HG03469 (cell line): ENCODE results near the gene BMP8A.
"Not testable (repeated sequence)": the region's sequence is repeated elsewhere in the genome, so short reads cannot be mapped to it uniquely, and the experiment has no call there.

Experiments used
- ATAC-seq: cut with Tn5 transposase; IDR thresholded peaks from one replicate; pipeline ENCODE4 v1.9.1; 2021; ENCODE audit warnings: mild to moderate bottlenecking, moderate library complexity, moderate number of reproducible peaks; ENCODE audit not compliant: unreplicated experiment

The BMP8A gene

GRCh38 chr1:39491146-39491921 lies at the start of gene BMP8A:
BMP8A (plus strand) TSS chr1:39491636; CDS start chr1:39491992, 356 bp downstream.
- no peak for ATAC-seq

GRCh38 chr1:39441797-39442196 lies 49.6 kb upstream of the BMP8A start:
- ATAC-seq, result no peak

- ATAC-seq, result no peak
Observed at GRCh38 chr1:39445573-39445972, 45.9 kb upstream of the BMP8A start.

- ATAC-seq, result no peak
Observed at GRCh38 chr1:39446986-39447567, 44.4 kb upstream of the BMP8A start.

GRCh38 chr1:39450041-39450440 lies 41.4 kb upstream of the BMP8A start:
- not testable (repeated sequence) for ATAC-seq

GRCh38 chr1:39450956-39451606 lies 40.4 kb upstream of the BMP8A start:
- no peak for ATAC-seq

- no peak for ATAC-seq
Observed at GRCh38 chr1:39452081-39452480, 39.4 kb upstream of the BMP8A start.

GRCh38 chr1:39452540-39452939 lies 38.9 kb upstream of the BMP8A start:
- ATAC-seq, result no peak

GRCh38 chr1:39453603-39454002 lies 37.8 kb upstream of the BMP8A start:
- ATAC-seq, result no peak

- ATAC-seq, result no peak
Observed at GRCh38 chr1:39458991-39459390, 32.4 kb upstream of the BMP8A start.

- no peak for ATAC-seq
Observed at GRCh38 chr1:39462074-39462473, 29.4 kb upstream of the BMP8A start.

GRCh38 chr1:39466413-39467107 lies 24.9 kb upstream of the BMP8A start:
- no peak for ATAC-seq

- not testable (repeated sequence) for ATAC-seq
Observed at GRCh38 chr1:39467108-39467720, 24.2 kb upstream of the BMP8A start.

- no peak for ATAC-seq
Observed at GRCh38 chr1:39469150-39469549, 22.3 kb upstream of the BMP8A start.

- ATAC-seq, result no peak
Observed at GRCh38 chr1:39470040-39470439, 21.4 kb upstream of the BMP8A start.

GRCh38 chr1:39472826-39473225 lies 18.6 kb upstream of the BMP8A start:
- no peak for ATAC-seq

GRCh38 chr1:39473324-39473723 lies 18.1 kb upstream of the BMP8A start:
- no peak for ATAC-seq

GRCh38 chr1:39474810-39475209 lies 16.6 kb upstream of the BMP8A start:
- no peak for ATAC-seq

- ATAC-seq, result not testable (repeated sequence)
Observed at GRCh38 chr1:39475551-39475950, 15.9 kb upstream of the BMP8A start.

- no peak for ATAC-seq
Observed at GRCh38 chr1:39478126-39478915, 13.1 kb upstream of the BMP8A start.
